Epithelial cell of esophagus (primary cell): ENCODE data around the gene PELI2.
A peak's percentile ranks its signal among the peaks of the same experiment; 100 is the strongest.

Source experiments
- DNase-seq: peaks from one replicate; pipeline ENCODE4 v3.0.0; 2010; ENCODE audit warnings: low read depth
- H3K4me3 ChIP-seq: 2 replicates; pipeline ENCODE4 v1.5.1; 2011; ENCODE audit warnings: mild to moderate bottlenecking, low read length, control low read depth
- CTCF ChIP-seq: IDR thresholded peaks from 2 replicates; pipeline ENCODE4 v1.5.1; 2011; ENCODE audit warnings: low read depth, mild to moderate bottlenecking, low read length, control low read depth, inconsistent platforms; ENCODE audit not compliant: insufficient read depth; ENCODE audit errors: missing control alignments

The PELI2 gene

DNA sequence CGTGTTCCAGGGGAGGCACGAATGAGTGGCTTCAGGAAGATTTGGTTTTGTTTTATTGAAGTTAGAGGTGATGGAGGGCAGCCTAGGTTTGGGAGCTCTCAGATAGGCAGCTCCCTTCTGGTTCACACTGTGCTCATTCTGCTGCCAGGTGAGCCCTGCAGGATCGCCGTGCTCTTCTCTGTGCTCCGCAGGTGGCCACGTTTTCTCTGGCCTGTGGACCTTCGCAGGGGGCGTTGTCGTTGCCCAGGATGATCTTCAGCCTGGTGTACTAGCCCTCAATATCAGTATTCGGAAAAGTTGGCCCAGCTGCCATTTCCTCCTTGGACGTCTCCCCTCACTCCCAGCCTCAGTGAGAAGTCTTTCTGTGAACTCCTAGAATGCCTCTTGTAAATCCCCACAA is 69.5 kb downstream of the PELI2 start:
- no peak overlapping the region for H3K4me3 ChIP-seq
- TF ChIP-seq CTCF: no peak
- no peak for DNase-seq

GRCh38 chr14:56189307-56189706 is 71.1 kb downstream of the PELI2 start:
- no peak overlapping the region for H3K4me3 ChIP-seq
- peak; percentile 98 for DNase-seq
- TF ChIP-seq CTCF: no peak

DNA sequence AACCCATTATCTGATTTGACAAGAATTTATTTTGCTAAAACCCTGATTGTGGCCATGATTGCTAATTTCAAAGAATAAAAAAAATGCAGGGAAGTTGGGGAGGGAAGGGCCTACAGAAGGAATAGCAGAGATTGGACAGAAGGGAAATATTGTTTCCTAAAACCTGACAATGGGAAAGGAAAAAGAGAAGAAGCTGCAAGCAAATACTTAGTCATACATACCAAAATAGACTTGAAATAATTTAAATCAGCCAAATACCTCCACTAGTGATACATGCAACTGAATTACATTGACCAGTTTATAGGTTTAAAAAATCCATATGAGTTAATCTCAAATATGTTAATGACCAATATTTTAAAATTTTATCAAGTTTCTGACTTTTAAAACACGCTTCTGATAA is 75.1 kb downstream of the PELI2 start:
- DNase-seq: no peak
- no peak for TF ChIP-seq CTCF
- no peak overlapping the region for H3K4me3 ChIP-seq

DNA sequence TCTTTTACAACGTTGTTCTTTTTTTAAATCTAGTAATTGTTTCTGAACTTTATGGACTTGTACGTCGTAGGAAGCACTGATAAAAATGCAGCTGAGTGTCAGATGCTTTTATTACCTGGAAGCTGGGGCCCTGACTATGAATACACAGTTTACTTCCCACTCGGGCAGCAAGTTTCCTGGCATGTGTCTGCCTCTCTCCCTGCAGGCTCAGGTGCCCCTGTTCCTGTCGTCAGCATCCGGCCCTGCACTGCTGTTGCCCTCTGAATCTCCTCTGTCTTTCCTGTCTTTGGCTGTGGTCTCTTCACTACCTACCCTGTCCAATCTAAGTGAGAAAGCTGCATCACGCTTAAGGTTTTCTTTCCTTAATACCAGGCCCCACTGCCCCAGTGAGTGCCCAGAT is 75.8 kb downstream of the PELI2 start:
- no peak for TF ChIP-seq CTCF
- H3K4me3 ChIP-seq: no peak overlapping the region
- no peak for DNase-seq

DNA sequence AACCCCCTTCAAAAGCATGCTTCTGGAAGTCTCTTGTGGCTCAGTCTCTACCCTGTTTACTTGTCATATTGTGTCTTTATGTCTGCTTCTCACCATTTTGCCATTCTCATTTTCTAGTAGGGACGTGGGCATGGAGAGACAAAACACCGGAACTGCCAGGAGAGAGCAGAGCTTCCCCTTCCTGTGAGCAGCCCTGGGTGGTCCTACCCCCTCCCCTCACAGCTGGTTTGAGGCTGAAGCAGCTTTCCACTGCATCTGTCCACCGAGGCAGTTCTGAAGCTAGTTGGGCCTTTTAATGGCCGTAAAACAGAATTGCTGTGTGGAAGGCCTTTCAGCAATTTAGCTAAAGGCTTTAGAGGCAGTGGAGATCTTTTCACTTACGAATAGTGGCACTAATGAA is 77.0 kb downstream of the PELI2 start:
- no peak for TF ChIP-seq CTCF
- H3K4me3 ChIP-seq: no peak overlapping the region
- no peak for DNase-seq

DNA sequence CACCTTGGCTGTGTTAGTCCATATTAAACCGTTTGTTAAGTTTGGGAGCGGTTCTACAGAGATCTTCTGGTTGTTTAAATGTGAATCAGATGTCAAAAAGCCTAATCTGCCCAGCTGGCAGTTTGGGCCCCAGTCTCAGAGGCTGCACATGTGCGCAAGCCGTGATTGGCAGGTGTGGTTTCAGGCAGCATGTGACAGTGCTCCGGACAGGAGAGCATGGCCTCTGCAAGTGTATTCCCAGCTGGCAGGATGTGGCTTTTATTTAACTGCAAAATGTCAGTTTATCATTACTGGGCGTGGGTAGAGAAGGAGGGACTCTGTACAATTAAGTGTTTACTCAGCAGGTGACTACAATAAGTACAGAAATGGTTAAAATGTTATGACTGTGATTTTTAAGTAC is 77.5 kb downstream of the PELI2 start:
- H3K4me3 ChIP-seq: no peak overlapping the region
- no peak for TF ChIP-seq CTCF
- no peak for DNase-seq

DNA sequence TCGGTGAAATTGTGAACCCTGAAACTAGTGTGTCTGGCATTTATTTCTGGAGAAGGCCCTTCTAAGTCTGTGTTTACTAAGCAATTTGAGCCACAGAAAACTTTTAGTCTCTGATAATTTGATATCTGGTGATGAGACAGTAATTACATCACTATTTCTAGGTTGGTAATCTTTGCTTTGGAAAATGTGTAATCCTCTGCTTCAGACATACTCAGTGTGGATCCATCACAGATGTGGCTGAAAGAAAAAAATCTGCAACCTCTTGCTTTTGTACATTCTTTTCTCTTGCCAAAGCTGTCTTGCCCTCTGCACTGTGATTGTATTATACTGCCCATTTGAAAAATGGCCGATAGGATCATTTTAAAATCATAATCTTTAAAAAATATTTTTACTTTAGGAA is 78.1 kb downstream of the PELI2 start:
- DNase-seq: no peak
- no peak overlapping the region for H3K4me3 ChIP-seq
- no peak for TF ChIP-seq CTCF
